Colon (tissue), 2 donors: ENCODE data around the gene PLXNA4.

Source experiments
- FAIRE-seq: peaks from 2 replicates; lab custom pipeline; 2012; peaks lifted over from hg19 to GRCh38; lab: Jason Lieb, UNC
- donor health status: control.
- donor health status: control.

Gene PLXNA4

DNA sequence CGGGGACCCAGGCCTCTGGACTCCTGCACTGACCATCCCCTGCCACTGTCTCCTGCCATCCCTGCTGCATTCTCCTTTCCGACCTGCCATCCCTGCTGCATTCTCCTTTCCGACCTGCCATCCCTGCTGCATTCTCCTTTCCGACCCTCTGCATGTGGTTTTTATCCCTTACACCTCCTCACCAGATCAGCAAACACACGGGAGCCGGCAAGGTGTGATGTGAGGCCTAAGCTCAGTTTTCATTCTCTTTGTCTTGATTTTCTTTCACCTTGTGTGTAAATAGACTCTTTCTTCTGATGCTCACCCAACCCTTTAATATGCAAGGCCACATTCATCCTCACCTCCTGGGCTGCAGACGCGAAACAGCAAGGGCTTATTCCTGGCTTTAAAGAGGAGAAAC is 11.4 kb downstream of the PLXNA4 start:
- FAIRE-seq, result no peak

DNA sequence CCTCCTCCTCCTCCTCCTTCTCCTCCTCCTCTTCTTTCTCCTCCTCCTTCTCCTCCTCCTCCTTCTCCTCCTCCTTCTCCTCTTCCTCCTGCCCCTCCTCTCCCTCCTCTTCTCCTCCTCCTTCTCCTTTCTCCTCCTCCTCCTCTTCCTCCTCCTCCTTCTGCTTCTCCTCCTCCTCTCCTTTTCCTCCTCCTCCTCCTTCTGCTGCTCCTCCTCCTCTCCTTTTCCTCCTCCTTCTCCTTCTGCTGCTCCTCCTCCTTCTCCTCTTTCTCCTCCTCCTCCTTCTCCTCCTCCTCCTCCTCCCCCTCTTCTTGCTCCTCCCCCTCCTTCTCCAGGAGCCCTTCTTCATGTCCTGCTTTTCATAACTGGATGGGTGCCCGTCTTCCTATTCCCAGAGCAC is 12.2 kb downstream of the PLXNA4 start:
- no peak for FAIRE-seq

DNA sequence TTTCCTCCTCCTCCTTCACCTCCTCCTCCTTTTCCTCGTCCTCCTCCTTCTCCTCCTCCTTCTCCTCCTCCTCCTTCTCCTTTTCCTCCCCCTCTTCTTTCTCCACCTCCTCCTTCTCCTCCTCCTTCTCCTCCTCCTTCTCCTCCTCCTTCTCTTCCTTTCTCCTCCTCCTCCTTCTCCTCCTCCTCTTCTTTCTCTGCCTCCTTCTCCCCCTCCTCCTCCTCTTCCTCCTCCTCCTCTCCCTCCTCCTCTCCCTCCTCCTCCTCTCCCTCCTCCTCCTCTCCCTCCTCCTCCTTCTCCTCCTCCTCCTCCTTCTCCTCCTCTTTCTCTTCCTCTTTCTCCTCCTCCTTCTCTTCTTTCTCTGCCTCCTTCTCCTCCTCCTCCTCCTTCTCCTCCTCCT is 13.6 kb downstream of the PLXNA4 start:
- no peak for FAIRE-seq

DNA sequence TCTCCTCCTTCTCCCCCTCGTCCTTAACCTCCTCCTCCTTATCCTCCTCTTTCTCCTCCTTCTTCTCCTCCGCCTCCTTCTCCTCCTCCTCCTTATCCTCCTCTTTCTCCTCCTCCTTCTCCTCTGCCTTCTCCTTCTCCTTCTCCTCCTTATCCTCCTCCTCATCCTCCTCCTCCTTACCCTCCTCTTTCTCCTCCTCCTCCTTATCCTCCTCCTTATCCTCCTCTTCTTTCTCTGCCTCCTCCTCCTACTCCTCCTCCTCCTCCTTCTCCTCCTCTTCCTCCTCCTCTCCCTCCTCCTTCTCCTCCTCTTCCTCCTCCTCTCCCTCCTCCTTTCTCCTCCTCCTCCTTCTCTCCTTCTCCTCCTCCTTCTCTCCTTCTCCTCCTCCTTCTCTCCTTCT is 14.5 kb downstream of the PLXNA4 start:
- FAIRE-seq, result no peak

DNA sequence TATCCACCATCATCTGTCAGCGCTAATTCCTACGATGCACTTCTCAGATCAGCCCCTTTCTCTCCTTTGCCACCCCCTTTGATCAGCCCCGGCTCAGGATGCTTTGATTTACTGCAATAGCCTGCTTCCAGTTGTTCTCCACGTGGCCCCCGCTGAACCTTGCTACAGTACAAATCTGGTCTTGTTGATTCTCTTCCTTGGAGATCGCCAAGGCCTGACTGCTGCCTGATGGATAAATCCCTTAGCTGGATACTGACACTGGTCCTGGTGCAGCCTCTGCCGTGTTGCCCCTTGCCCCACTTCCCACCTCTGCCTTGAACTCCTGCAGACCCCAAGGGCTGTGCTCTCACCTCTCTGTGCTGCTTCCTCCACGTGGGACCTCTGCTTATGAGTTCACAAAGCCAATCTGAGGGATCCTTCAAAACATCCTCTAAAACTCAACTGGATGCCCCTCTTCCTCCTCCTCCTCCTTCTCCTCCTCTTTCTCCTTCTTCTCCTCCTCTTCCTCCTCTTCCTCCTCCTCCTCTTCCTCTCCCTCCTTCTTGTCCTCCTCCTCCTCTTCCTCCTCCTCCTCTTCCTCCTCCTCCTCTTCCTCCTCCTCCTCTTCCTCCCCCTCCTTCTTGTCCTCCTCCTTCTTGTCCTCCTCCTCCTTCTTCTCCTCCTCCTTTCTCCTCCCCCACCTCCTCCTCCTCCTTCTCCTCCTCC is 15.3 kb downstream of the PLXNA4 start:
- FAIRE-seq, result no peak

DNA sequence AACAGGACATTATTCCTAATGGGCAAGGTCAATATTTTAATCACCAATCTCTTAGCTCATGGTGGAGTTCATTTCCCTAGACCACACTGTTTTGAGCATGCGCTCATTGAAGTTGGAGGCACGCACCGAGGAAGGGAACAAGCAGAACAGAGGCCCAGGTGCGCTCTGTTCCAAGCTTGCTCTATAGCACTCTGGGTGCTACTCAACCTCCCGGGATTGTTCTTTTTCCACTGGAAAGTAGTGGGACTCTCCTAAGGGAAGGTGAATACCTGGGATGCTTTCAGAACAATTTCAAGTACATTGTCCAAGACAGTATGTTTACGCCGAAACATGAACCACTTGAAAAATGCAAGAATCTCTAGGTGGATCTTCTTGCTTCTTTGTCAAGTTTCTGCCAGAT is 16.2 kb downstream of the PLXNA4 start:
- no peak for FAIRE-seq

DNA sequence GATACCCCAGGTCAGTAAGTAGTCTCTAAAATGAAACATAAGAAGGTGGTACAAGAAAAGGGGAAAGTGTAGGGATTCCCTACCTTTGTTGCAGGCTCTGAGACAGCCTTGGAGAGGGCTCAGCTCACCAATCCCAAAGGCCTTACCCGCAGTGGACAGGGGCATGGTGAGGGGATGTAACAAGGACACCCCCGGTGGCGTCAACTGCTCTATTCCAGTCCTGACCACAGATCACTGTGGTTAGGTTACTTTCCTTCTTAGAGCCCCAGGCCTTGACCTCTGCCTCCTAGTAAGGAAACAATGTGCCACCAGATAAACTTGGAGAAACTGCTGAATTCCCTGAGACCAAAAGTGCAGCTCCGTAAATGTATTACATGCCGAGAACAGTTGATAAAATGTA is 17.5 kb downstream of the PLXNA4 start:
- no peak for FAIRE-seq

DNA sequence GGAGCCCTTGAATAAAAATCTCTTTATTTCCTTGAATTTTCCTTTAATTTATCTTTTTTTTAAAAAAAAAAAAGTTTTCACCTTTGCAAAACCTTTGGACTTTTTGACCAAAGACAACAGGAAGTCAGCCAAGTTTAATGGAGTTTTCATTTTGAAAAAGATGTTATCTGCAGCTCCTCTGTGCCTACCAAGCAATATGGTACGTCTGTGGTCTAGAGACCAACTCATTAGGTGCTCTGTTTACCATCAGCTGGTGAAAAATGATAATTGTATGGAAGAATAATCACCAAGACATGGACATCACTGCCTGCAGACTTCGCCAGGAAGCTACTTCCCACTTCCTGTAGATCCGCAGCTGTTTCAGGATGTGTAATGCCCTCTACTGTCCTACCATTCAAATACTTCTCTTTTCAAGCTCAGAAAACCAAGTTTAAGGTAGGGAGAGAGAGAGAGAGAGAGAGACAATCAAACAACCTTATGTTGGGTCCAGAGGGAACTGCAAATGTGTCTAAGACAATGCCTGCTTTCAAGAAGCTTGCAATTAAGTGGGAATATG is 18.7 kb downstream of the PLXNA4 start:
- no peak for FAIRE-seq

DNA sequence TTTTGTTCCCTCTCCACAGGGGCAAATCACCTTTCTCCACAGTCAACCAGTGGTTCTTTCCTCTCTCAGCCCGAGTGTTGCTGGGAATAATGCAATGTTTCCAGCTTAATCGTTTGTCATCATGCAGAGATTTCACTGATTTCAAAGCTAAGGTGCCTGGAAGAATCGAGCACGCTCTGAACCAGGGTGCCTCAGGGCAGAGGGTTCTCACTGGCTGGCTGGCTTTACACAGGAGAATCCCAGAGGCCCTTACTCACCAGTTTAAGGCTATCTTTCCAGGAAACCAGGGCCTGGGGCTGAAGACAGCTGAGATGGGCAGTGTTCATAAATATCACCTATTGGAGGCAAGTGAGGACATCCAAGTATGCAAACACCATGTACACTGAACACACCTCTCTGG is 21.8 kb downstream of the PLXNA4 start:
- no peak for FAIRE-seq

DNA sequence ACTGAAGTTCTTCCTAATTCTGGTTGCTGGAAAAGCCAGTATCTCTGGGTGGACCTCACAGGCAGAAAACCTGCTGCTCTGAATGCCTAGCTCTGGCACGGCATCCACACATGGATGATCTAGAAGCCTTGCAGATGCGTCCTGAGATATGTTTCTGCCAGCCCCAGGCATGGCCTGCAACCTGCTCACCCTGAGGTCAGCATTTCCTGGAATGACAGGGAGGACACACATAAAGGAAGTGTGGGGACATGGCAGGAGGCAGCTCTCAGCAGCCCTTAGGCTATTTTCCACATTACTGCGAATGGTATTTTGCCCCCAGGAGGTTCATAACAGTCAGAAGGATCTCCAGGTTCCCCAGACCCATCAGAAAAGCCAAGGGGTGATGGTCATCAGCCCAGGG is 23.2 kb downstream of the PLXNA4 start:
- FAIRE-seq, result no peak

DNA sequence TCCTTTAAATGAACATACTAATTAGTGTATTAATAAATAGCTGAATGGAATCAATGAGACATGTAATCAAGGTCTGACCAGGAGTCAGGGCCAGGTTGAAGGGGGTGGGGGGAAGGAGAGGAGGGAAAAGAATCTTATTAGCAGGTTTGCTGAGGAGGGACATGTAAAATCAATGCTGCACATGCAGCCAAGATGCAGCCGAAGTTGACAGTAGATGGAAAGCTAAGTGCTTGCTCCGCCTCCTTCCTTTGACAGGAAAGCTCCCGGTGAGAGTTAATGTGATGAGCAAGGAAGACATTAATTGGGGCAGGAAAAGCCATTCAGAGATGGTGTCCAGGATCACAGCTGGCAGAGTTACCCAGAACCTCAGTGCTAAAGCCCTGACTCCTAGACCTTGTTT is 24.4 kb downstream of the PLXNA4 start:
- no peak for FAIRE-seq

DNA sequence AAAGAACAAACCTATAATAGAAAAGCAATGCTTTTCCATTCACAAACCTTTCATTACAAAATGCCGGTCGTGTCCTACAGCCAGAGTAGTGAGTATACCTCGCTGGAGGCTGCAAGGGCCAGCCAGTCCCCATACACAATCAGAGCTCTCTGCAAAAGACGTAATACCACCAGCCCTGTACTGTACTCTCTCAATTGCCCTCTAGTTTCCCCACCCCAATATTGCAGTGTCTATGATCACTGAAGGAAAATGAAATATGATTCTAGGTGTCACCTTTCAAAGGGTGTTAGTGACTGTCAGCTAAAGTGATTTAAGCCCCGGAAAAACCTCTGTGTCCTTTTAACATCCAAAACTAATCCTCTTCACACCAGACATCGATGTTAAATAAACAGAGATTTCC is 24.8 kb downstream of the PLXNA4 start:
- no peak for FAIRE-seq

DNA sequence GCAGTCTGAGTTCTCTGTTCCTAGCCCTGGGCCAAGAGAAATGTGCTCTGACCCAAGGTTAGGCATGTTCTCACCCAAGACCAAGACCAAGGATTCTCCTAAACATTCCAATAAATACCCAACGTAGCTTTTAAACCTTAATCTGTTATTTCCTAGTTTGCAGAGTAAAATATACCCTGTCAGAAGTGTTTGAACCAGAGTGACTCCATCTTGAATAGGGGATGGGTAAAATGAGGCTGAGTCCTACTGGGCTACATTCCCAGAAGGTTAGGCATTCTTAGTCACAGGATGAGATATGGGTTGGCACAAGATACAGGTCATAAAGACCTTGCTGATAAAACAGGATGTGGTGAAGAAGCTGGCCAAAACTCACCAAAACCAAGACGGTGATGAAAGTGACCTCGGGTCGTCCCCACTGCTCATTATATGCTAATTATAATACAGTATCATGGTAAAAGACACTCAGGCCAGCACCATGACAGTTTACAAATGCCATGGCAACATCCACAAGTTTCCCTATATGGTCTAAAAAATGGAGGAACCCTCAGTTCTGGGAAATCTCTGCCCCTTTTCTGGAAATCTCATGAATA is 27.7 kb downstream of the PLXNA4 start:
- FAIRE-seq, result no peak

DNA sequence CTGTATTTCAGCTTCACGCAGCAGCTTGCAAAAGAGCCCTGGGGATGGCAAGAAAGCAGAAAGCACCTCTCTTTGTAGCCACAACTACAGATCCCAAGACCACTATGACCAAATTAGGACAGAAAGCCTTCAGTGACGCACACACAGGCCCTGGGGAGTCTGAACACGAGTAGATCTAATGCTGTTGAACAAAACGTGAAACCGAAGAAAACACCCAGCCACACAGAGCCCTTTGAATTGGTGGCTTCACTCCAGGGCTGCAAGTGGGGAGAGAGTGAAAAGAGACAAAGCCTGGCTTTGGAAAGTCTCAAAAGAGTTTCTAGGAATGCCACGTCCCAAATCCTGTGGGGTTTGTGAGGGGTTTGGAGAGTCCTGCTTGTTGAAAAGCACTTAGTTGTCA is 28.4 kb downstream of the PLXNA4 start:
- FAIRE-seq, result no peak

DNA sequence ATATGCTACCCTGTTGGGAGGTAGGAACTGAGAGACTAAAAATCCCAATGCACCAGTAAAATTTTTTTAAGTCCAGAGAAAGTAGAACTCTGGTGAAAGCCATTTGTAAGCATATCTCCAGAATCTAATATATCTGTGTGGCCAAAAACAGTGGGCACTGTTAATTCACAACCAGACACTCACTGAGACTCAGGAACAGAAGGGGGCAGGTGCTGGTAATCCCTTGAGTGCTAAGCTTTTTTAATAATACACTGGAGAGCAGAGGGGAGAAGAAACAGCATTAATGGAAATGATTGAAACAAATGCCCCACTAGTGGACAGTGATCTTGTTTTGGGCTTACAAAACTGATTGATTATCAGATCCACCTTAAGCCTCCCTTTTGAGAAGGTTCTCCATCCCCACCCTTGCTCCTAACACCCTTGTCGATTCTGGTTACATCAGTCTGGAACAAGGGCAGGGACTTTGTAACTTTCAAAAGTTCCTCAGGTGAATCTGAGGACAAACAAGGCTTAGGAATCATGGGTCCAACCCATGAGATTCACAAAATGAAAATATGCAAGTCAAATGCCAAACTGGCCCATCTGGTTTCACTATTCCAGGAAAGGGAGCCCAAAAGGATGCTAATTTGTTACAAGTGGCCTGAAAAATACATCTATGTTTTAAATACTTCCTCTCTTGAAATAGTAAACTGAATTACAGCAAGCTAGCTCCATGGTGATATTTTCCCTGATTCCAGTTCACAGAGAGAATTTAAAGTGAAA is 29.7 kb downstream of the PLXNA4 start:
- FAIRE-seq, result no peak

DNA sequence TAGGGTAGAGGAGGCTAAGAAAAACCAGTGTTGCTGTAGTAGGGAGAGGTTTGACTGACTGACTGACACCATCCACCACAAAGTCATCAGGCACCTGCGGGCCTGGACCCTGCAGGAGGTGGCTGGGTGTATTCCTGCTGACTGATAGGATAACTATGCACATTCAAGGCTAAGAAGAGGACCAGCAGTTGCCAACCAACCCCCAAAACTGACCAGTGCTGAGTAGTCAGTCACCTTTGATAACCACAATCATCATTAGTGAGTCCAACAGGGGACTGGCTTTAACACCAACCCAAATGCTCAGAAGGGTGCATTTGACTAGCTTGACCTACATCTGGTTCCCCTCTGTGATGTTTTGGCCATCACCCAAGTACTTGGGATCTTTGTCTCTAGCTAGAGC is 30.5 kb downstream of the PLXNA4 start:
- FAIRE-seq, result no peak

DNA sequence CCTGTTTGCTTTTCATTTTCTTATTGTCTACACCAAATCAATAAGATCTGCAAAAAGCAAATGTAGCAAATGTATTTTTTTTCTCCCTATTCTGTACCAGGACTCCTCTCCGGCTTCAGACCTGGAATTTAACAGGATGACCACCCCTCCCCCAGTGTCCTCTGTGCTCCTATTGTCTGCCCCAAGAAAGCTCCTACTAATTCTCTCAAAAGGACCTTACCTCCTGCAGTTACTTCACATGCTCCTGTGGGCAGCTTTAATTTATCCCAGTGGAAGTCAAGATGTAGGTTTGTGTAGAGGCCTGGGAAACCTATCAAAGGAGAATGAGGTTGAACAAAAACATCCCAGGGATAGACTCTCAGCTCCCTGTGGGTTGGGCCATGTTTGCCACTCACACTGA is 31.3 kb downstream of the PLXNA4 start:
- no peak for FAIRE-seq

DNA sequence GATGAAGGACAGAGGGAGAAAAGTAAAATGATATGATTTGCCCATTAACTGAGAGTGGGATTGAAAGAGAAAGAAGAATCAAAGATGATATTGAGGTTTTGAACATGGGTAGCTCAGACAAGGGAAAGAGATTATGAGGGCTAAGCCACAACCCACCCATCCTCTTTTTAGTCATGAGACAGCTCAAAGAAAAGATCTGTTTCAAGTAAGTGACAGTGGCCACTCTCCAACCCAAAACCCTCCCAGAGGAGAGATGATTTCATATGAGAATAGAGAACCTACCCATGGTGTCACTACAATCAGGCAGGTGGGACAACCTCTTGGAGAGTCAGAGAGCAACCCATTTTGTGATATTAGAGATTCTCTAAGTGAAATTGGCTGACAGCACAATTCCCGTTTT is 32.2 kb downstream of the PLXNA4 start:
- FAIRE-seq, result no peak

DNA sequence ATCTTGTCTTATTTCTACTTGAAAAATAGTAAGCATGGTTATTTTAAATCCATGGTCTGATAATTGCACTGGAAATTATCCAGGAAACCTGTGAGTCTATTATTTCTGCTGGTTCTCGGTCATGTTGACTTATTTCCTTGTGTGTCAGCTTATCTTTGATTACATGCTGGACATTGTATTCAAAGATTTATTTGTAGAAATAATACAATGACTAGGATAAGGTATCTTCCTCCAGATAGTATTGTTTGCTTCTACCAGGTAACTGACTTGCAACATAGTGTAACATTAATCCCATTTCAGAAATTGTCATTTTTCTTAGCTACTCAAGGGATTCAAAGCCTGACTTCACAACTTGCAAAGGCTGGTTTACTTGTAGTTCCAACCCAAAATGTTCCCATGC is 33.4 kb downstream of the PLXNA4 start:
- no peak for FAIRE-seq

DNA sequence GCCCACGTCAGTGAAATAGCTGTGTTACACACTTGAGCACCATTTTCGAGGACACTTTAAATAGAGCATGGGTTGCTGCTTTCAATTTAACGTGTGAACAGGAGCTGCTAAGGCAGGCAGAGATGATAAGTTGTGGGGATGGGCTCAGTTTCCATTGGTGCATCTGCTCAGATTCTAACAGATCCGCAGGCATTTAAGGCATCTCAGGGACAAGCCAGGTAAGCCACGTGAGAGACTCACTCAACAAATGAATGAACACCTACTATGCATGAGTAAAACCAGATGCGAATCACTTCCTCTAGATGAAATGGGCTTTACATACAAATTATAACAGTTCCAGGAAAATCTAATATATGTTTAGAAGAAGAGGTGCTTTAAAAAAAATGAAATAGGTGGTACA is 34.6 kb downstream of the PLXNA4 start:
- FAIRE-seq, result no peak

DNA sequence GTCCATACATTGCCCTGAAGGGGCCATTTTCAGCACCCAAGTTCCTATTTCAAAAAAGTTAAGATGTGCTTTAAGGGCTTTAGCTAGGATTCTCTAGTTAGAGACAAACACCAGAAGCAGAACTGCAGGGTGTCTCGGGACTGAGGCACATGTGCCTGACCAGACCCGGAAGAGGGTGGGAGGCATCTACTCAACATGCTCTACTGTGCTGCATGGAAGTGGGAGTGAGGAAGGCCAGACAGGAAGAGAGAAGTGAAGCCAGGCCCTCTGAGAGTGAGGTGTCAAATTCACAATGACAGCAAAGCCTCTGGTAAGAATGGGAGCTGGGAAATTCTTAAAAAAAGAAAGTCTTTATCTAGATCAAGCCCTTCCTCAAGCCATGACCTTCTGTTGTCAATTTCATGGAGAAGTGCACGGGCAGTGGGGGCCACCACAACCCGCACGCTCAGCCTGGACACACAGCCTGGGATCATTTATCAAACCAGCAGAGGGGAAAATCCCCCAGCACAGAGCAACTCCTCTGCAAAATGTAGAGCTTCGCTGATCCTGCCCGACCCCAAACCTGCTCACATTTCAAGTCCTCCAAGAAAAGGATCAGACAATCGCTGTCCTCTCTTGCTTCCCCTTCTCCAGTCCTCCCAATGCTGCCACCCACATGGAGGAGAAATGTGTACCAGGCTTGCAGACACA is 38.7 kb downstream of the PLXNA4 start:
- FAIRE-seq, result no peak

DNA sequence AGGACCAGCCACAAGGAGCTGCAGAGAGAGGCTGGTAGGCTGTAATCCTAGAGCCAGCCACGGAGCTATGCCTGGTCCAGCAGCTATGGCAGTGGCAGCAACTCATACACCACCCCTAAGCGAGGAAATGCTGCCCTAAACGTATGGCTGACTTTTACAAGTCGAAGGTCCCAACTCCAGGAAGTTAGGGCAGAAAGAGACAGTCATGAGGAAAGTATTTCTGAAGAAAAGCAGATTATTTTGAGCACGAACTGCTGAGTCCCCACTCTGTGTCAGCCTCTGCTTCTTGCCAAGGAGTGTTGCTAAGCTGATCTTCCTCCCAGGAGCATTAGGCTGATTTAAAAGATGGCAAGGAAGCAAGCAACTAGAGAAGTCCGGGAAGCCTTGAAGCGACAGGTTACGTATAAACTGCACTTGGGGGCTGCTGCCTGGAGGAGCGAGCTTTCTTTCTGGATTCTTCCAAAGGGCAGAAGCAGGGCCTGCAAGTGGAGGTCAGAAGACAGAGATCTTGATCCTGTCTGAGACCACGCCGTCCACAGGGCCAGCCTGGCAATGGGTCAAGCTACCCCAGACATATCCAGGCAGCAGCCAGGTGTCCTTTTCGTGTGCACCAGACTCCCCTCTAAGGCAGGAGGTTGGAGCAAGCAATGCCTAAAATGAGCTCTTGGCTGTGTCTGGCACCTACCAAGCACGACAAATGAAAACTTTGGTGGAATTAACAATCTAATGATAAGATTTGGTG is 39.4 kb downstream of the PLXNA4 start:
- FAIRE-seq, result no peak
